Subcutaneous abdominal adipose tissue (tissue), 5 donors: ENCODE results near the gene PRRX2.
A peak's percentile ranks its signal among the peaks of the same experiment; 100 is the strongest.

Experiments used
- H3K27ac ChIP-seq: one replicate; pipeline ENCODE4 v1.7.0; 2013; ENCODE audit warnings: low read depth, mild to moderate bottlenecking, inconsistent platforms, low read length, moderate library complexity
- H3K27me3 ChIP-seq, 5 donors: one replicate each; pipeline ENCODE4 v1.7.0; 2013; ENCODE audit warnings: low read length in 5 of 5, inconsistent platforms in 1 of 5; ENCODE audit not compliant: control insufficient read depth in 5 of 5, insufficient read depth in 4 of 5
- H3K36me3 ChIP-seq, 5 donors: one replicate each; pipeline ENCODE4 v1.7.0; 2013; ENCODE audit warnings: low read length in 5 of 5; ENCODE audit not compliant: control insufficient read depth in 5 of 5, insufficient read depth in 5 of 5
- H3K4me1 ChIP-seq, 5 donors: one replicate each; pipeline ENCODE4 v1.7.0; 2013; ENCODE audit warnings: low read length in 5 of 5, mild to moderate bottlenecking in 3 of 5, moderate library complexity in 1 of 5; ENCODE audit not compliant: control insufficient read depth in 5 of 5, insufficient read depth in 5 of 5
- H3K4me3 ChIP-seq, 5 donors: one replicate each; pipeline ENCODE4 v1.7.0; 2013; ENCODE audit warnings: low read length in 5 of 5, low read depth in 1 of 5
- H3K9ac ChIP-seq, 5 donors: one replicate each; pipeline ENCODE4 v1.7.0; 2013; ENCODE audit warnings: low read length in 5 of 5, mild to moderate bottlenecking in 4 of 5, moderate library complexity in 3 of 5
- H3K9me3 ChIP-seq, 5 donors: one replicate each; pipeline ENCODE4 v1.7.0; 2013; ENCODE audit warnings: low read length in 5 of 5; ENCODE audit not compliant: control insufficient read depth in 5 of 5
- donor health status: healthy.
- donor health status: healthy.
- donor health status: healthy.
- donor health status: healthy.
- donor health status: healthy.

PRRX2 gene

GRCh38 chr9:129735546-129735945, 70.1 kb downstream of the PRRX2 start:
- H3K27me3 ChIP-seq: peaks cover 0 to 16% (median 2%) of the 10 kb centered on the region in 5 donors
- H3K9ac ChIP-seq: no peak overlapping the region
- no peaks in the 10 kb centered on the region for H3K9me3 ChIP-seq

DNA sequence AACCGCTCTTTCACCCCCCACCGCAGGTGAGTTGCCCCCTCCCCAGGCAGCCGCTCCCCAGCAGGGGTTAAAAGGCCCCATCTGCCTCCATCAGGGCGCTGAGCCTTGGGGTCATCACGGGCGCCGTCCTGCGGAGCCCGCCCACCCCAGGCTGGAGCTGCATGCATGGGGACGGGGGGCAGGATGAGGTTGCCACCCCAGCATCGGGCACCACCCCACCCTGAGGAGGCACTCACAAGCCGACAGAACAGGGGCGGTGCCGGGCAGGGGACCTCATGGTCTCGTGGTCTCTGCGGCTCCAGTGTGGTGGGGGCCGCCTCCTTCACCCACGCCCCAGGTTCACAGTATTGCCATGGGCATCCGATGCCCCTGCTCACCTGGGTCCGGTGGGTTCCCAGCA, 70.9 kb downstream of the PRRX2 start:
- no peaks in the 10 kb centered on the region for H3K9me3 ChIP-seq
- peaks cover 0 to 14% (median 5%) of the 10 kb centered on the region in 5 donors for H3K27me3 ChIP-seq
- no peaks in the 10 kb centered on the region for H3K36me3 ChIP-seq

More at GRCh38 chr9:129735546-129735945, 70.1 kb downstream of the PRRX2 start:
- H3K27ac ChIP-seq: no peak overlapping the region
- H3K4me1 ChIP-seq: peaks cover 0 to 13% (median 10%) of the 10 kb centered on the region in 5 donors
- H3K36me3 ChIP-seq: no peaks in the 10 kb centered on the region
- H3K4me3 ChIP-seq: no peak overlapping the region

DNA sequence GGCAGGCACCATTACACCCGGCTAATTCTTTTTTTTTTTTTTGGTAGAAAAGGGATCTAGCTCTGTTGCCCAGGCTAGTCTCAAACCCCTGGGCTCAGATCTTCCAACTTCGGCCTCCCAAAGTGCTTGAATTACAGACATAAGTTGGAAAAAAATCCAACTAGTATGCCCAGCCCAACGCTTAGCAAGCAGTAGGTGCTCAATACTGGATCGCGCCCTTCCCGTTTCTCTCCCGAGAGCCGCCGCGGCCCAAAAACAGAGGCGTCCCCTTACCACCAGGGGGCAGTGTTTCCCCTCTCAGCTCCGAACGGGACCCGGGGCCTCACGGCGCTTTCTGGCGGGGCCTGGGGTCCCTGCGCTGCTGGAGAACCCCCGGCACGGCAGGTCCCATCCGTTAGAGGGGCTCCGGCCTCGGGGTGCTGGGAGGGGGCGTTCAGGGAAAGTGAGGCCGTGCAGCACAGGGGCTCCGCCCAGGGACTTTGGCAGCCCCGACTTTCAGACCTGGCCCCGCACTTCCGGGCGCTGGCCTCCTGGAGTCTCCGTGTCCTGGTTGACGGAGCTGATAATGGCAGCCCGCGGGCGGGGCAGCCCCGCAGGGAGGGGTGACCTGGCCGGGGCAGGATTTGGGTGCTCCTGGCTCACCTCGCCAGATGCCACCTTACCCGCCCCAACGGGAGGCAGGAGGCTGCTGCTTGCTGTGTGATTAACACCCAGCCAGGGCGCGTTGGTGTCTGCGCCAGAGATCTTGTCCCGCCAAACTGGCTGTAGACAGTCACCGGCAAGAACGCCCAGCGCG, 72.2 kb downstream of the PRRX2 start:
- Histone ChIP-seq H3K36me3 (no peaks in the 10 kb centered on the region), H3K4me3 (peak overlapping the region in 4 of 5 donors; percentile 60 to 78 (median 67)), H3K27ac (no peak overlapping the region), H3K9me3 (no peaks in the 10 kb centered on the region), H3K9ac (peak overlapping the region in 4 of 5 donors; percentile 23 to 78 (median 68)), H3K4me1 (peaks cover 0 to 13% (median 10%) of the 10 kb centered on the region in 5 donors), H3K27me3 (peaks cover 0 to 13% (median 5%) of the 10 kb centered on the region in 5 donors)

More for the DNA sequence above, 70.9 kb downstream of the PRRX2 start:
- Histone ChIP-seq H3K4me3 (no peak overlapping the region), H3K9ac (no peak overlapping the region), H3K4me1 (peaks cover 0 to 13% (median 10%) of the 10 kb centered on the region in 5 donors), H3K27ac (no peak overlapping the region)

DNA sequence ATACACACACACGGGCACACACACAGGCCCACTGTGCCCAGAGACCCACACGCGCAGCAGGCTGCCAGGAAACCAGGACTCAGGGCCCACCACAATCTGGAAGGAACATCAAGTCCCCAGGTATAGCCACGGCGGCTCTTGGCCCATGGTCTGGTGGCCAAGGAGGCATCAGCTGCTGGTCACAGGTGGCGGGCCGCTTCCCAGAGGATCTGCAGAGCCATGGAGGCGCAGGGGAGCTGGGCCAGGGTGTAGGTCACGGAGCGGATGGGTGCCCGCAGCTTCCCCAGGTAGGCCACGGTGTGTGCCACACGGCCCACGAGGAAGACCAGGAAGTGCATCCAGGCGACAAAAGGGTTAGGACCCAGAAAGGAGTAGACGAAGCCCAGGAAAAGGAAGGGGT, 74.0 kb downstream of the PRRX2 start:
- Histone ChIP-seq H3K9ac (no peak overlapping the region), H3K36me3 (no peaks in the 10 kb centered on the region), H3K4me1 (peaks cover 0 to 18% (median 13%) of the 10 kb centered on the region in 5 donors), H3K27ac (no peak overlapping the region), H3K27me3 (peaks cover 0 to 12% (median 5%) of the 10 kb centered on the region in 5 donors), H3K9me3 (no peaks in the 10 kb centered on the region), H3K4me3 (no peak overlapping the region)

DNA sequence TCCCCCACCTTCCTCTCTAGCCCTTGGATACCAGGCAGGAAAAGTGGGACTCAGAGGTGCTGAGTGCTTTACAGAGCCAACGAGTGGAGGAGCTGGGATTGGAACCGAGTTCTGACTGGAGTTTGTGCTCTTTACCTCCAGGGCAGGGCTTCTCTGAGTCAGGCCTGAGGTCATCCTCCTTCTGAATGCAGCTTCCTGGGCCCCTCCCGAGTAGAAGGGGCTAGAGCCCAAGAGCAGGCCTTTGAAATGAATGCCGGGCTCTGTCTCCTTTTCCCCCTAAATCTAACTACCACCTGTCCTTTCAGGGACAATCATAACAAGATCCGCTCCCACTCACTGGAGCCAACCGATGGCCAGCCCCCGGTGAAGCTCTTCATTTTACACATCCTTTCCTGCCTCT, 74.7 kb downstream of the PRRX2 start:
- Histone ChIP-seq H3K36me3 (no peaks in the 10 kb centered on the region), H3K9me3 (no peaks in the 10 kb centered on the region), H3K27me3 (peaks cover 0 to 8% (median 5%) of the 10 kb centered on the region in 5 donors), H3K4me1 (peaks cover 0 to 18% (median 13%) of the 10 kb centered on the region in 5 donors), H3K4me3 (no peak overlapping the region), H3K9ac (no peak overlapping the region), H3K27ac (no peak overlapping the region)

- H3K4me1 ChIP-seq: peaks cover 0 to 18% (median 13%) of the 10 kb centered on the region in 5 donors
Observed at GRCh38 chr9:129740666-129741464, 75.4 kb downstream of the PRRX2 start.

GRCh38 chr9:129745200-129745599, 79.8 kb downstream of the PRRX2 start:
- Histone ChIP-seq H3K36me3 (no peaks in the 10 kb centered on the region), H3K27ac (no peak overlapping the region), H3K9me3 (no peaks in the 10 kb centered on the region), H3K27me3 (peaks cover 0 to 6% (median 2%) of the 10 kb centered on the region in 5 donors), H3K9ac (no peak overlapping the region), H3K4me1 (peaks cover 0 to 8% (median 0%) of the 10 kb centered on the region in 5 donors), H3K4me3 (no peak overlapping the region)

More at GRCh38 chr9:129740666-129741464, 75.4 kb downstream of the PRRX2 start:
- Histone ChIP-seq H3K27me3 (peaks cover 0 to 5% (median 3%) of the 10 kb centered on the region in 5 donors), H3K36me3 (no peaks in the 10 kb centered on the region), H3K4me3 (no peak overlapping the region), H3K9ac (no peak overlapping the region), H3K27ac (no peak overlapping the region), H3K9me3 (no peaks in the 10 kb centered on the region)

DNA sequence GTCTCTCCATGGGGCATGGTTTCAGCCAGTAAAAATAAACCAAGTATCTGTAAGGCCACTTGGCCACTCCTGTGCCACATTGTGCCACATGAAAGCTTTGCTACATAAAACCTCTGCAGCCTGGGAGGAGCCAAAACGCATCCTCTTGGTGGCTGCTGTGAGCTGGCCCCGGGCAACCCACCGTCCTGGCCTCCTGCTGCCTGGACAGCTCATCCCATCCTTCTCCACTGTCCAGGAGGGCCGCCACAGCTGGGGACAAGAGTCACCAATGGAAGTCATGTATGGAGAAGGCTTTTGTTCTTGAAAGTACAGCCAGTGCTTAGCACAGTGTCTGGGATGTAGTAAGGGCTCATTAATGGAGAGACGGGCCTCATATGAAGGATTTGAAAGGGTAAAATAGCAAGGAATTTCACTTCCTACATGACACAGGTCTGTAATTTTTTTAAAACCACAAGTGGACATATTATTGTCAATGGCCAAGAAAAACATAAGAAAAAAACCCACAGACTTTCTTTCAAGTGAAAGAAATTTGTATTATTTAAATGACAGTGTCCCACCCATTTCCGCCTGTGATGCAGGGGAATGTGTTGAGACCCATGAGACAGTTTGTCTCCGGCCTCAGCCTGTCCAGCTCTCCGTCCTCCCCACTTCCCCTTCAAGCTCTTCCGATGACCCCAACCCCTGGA, 80.8 kb downstream of the PRRX2 start:
- peaks cover 0 to 13% (median 5%) of the 10 kb centered on the region in 5 donors for H3K27me3 ChIP-seq
- no peaks in the 10 kb centered on the region for H3K9me3 ChIP-seq
- H3K4me3 ChIP-seq: no peak overlapping the region
- H3K9ac ChIP-seq: no peak overlapping the region
- H3K27ac ChIP-seq: no peak overlapping the region
- peaks cover 0 to 8% (median 0%) of the 10 kb centered on the region in 5 donors for H3K4me1 ChIP-seq
- H3K36me3 ChIP-seq: no peaks in the 10 kb centered on the region

DNA sequence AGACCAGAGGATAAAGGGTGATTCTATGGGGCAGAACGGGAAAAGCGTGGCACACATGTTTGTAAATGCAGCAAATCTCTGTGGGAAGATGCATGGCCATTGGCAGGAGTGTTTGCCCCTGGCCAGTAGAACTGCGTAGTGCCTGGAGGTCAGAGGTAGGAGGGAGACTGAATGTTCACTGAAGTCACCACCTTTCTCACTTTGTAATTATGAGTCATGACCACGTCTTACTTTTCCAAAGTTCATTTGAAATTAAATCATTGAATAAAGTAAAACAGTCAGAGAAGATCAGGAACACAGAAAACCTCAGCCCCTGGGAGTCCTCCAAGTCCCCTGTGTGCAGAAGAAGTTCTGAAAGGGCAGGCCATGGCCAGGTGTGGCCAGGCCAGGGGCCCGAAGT, 82.8 kb downstream of the PRRX2 start:
- peaks cover 12 to 28% (median 22%) of the 10 kb centered on the region in 5 donors for H3K27me3 ChIP-seq
- no peaks in the 10 kb centered on the region for H3K9me3 ChIP-seq
- H3K27ac ChIP-seq: no peak overlapping the region
- no peaks in the 10 kb centered on the region for H3K36me3 ChIP-seq
- no peak overlapping the region for H3K4me3 ChIP-seq
- H3K9ac ChIP-seq: no peak overlapping the region
- peaks cover 2 to 22% (median 16%) of the 10 kb centered on the region in 5 donors for H3K4me1 ChIP-seq
